Upper lobe of left lung (tissue), 4 donors: ENCODE measurements around the gene MANSC4.

Experiments used
- EP300 ChIP-seq, 4 donors: sonication (generic); formaldehyde crosslinking; IDR thresholded peaks; one replicate each; pipeline ENCODE4 v1.5.1; 2017; ENCODE audit warnings: antibody characterized with exemption in 4 of 4, control low read depth in 2 of 4
- POLR2A ChIP-seq, 4 donors: fragments of 450-650 bp; IDR thresholded peaks; one replicate each; pipeline ENCODE4 v1.5.1; 2016 to 2017; ENCODE audit warnings: antibody characterized with exemption in 4 of 4, mild to moderate bottlenecking in 2 of 4
- POLR2AphosphoS5 ChIP-seq, 2 donors: sonication (generic); formaldehyde crosslinking; IDR thresholded peaks; one replicate each; pipeline ENCODE4 v1.5.1; 2017; ENCODE audit warnings: antibody characterized with exemption in 2 of 2
- TF ChIP-seq, protein P1 (sequence below), 6 experiments: fragments of 450-650 bp in 4 of 6; fragments of 200-600 bp in 2 of 6; sonication (generic) in 2 of 6; IDR thresholded peaks; one replicate each; pipeline ENCODE4 v1.5.1; 2016 to 2019; ENCODE audit warnings: antibody characterized with exemption in 6 of 6

DNA sequence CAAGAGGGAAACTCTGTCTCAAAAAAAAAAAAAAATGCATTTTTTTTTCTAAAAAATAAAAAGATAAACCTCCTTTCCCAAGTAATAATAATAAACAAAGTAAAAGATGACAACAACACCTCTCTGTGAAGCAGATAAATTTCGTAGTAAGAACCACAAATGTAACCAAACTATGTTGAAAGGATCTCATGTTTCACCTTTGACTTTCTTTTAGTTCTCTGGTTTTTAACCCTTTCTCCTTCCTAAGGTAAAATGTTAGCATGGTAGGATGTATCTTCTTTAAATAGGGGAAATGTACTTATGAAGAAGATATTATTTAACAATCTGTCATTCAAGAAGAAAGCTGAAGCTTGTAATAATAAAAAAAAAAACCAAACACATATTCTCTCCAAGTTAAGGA, 1.8 kb downstream of the MANSC4 start:
- TF ChIP-seq POLR2AphosphoS5 (IDR thresholded peaks at IDR 0.05): no peak
- TF ChIP-seq, protein P1, sequence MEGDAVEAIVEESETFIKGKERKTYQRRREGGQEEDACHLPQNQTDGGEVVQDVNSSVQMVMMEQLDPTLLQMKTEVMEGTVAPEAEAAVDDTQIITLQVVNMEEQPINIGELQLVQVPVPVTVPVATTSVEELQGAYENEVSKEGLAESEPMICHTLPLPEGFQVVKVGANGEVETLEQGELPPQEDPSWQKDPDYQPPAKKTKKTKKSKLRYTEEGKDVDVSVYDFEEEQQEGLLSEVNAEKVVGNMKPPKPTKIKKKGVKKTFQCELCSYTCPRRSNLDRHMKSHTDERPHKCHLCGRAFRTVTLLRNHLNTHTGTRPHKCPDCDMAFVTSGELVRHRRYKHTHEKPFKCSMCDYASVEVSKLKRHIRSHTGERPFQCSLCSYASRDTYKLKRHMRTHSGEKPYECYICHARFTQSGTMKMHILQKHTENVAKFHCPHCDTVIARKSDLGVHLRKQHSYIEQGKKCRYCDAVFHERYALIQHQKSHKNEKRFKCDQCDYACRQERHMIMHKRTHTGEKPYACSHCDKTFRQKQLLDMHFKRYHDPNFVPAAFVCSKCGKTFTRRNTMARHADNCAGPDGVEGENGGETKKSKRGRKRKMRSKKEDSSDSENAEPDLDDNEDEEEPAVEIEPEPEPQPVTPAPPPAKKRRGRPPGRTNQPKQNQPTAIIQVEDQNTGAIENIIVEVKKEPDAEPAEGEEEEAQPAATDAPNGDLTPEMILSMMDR (IDR thresholded peaks at IDR 0.05): no peak
- TF ChIP-seq POLR2A (IDR thresholded peaks at IDR 0.05): no peak
- no peak for TF ChIP-seq EP300 (IDR thresholded peaks at IDR 0.05)
